ENCODE data around the gene UTS2R.

Gene UTS2R

DNA sequence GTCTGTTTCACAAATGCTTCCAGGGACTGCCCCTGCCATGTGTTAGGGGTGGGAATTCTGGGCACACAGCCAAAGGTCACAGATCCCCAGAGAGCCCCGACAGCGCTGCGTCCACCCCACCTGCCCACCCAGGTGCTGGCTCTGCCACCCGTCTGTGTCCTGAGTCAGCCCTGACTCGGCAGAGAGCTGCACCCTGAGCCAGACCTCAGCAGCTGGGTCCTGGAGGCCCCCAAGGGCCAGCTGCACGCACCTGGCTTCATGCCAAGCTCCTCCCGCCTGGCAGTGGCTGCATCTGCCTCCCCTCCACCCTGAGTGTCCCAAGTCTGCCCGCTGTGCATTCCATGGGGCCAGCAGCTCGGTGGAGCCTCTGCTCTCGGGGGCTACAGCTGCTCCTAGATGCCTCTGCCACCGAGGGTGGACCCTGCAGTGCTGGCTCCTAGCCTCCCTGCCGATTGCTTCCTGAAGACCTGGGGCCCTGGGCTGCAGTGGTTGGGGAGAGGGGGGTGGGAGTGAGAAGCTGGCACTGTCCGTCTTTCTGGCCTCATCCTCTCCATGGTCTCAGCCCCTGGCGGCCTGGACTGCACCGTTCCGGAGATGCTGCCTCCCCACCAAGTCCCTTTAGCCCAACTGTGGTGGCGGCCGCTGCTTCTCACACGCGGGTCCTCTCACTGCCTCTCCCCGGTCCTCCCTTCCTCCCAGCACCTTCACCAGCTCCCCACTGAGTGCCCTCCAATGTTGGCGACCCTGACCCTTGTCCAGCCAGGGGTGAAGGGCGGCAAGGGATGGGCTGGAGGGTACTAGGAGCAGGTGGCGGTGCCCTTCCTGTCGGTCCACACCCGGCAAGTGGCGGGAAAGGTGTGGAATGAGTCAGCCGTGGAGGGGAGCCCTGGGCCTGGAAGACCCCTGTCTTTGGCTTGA lies 41.0 kb upstream of the UTS2R start:
- H3K4me3 Mint-ChIP-seq, result no peak overlapping the region
- peaks cover 14% of the 10 kb centered on the region for H3K4me1 Mint-ChIP-seq (ENCODE audit: low read depth)
- H3K9me3 Mint-ChIP-seq, result no peaks in the 10 kb centered on the region
- peaks cover 16% of the 10 kb centered on the region for H3K27me3 Mint-ChIP-seq (ENCODE audit: low read depth)
- no peak overlapping the region for H3K27ac Mint-ChIP-seq
- DNase-seq (ENCODE audit: low spot score), result no peak
- no peaks in the 10 kb centered on the region for H3K36me3 Mint-ChIP-seq (ENCODE audit: low read depth)

DNA sequence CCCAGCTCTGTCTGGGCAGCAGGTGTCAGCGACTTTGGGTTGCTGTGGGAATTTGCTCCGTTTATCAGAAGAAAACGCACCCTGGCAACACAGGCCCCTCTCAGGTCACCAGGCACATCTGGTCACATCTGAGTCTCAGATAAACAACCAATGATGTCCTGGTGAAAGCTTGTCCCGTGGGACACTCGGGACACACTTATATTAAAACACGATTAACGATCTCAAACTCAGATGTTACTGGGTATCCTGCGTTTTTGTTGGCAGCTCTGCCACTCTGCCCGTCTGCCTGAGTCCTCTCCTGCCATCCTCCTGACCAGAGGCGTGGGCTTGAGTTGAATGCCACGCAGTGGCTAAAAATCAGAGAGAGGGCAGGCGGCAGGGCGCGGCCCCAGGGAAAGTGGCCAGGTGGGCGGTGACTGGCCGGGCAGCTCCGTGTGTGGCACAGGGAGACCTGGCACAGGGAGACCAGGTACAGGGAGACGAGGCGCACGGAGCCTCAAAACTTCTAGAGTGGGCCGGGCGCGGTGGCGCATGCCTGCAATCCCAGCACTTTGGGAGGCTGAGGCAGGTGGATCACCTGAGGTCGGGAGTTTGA lies 40.1 kb upstream of the UTS2R start:
- H3K27me3 Mint-ChIP-seq (ENCODE audit: low read depth), result peaks cover 16% of the 10 kb centered on the region
- no peak overlapping the region for H3K4me3 Mint-ChIP-seq
- DNase-seq (ENCODE audit: low spot score), result no peak
- H3K36me3 Mint-ChIP-seq (ENCODE audit: low read depth), result no peaks in the 10 kb centered on the region
- no peaks in the 10 kb centered on the region for H3K9me3 Mint-ChIP-seq
- no peak overlapping the region for H3K27ac Mint-ChIP-seq
- H3K4me1 Mint-ChIP-seq (ENCODE audit: low read depth), result peaks cover 20% of the 10 kb centered on the region

DNA sequence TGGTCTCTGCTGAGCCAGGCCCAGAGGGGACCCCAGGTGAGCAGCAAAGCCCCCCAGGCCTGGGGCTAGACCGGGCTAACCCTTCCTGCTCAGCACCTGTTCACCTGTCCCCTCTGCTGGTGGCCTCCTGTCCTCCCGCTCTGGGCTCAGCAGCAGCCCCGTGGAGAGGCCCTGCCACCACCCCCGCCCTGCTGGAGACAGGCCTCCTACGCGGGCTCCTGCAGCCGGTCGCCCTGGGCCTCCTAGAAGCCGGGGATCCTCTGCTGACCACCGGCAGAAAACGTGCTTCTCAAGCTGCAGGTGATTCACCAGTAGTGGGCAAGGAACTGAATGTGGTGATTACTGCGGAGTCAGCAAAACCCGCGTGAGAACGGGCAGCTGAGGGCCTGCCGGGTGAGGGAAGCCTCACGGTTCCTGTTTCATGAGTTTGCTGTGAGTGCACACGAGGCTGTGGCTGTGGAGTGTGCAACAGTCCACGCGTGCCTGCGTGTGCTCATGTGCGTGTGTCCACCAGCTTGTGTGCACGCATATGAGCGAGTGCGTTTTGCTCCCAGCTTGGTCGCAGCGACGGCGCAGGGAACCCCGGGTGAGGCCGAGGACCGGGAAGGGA lies 38.8 kb upstream of the UTS2R start:
- no peak for DNase-seq (ENCODE audit: low spot score)
- Mint-ChIP-seq H3K27me3 (ENCODE audit: low read depth) (peaks cover 16% of the 10 kb centered on the region), H3K36me3 (ENCODE audit: low read depth) (no peaks in the 10 kb centered on the region), H3K9me3 (no peaks in the 10 kb centered on the region), H3K4me3 (peak overlapping the region; percentile 75), H3K4me1 (ENCODE audit: low read depth) (peaks cover 20% of the 10 kb centered on the region), H3K27ac (no peak overlapping the region)

DNA sequence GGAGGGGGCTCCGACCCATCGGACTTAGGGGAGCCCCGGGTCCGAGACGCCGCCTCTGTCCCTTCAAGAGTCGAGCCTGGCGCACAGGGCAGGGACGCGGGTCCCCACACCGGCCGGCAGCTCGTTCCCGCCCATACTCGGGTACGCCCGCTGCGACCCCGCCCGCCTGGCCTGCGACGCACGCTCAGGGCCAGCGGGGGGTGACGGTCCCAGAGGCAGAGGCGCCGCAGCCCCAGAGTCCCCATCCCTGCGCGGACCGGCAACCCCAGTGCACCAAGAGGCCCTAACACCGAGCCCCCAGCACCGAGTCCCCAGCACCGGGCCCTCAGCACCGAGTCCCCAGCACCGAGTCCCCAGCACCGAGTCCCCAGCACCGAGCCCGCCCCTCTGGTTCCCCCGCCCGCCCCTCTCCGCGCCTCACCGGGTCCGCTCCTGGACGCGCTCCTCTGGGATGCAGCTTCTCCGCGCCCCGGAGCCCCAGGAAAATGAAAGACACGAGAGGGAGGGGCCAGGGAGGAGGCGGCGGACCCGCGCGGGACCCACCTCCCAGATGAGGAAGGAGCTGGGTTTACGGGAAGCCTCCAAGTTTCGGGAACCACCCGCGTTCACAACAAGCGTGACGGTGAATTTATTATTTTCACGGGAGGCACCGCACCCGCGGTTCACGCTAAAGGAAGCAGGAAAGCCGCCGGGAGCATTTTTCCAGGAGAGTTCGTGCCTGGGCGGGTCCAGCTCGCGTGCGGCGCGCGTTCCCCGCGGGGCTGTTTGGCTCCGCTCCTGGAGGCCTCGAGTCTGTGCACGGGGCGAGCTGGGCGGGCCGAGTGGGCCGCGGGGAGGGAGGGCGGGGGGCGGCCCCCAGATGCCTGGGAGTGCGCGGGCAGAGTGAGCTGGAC lies 38.0 kb upstream of the UTS2R start, which contains the start of gene SECTM1:
Gene SECTM1, minus strand, starts transcription at position 488 of the 893 bp plus-strand sequence. CDS start 6,526 bp downstream, outside the sequence.
- peaks cover 21% of the 10 kb centered on the region for H3K4me1 Mint-ChIP-seq (ENCODE audit: low read depth)
- peak within 1 kb of the TSS; percentile 97 for H3K4me3 Mint-ChIP-seq
- H3K27me3 Mint-ChIP-seq (ENCODE audit: low read depth), result peaks cover 19% of the 10 kb centered on the region
- H3K27ac Mint-ChIP-seq, result peak within 1 kb of the TSS; percentile 96
- H3K9me3 Mint-ChIP-seq, result no peaks in the 10 kb centered on the region
- DNase-seq (ENCODE audit: low spot score), result no peak
- no peaks in the 10 kb centered on the region for H3K36me3 Mint-ChIP-seq (ENCODE audit: low read depth)

DNA sequence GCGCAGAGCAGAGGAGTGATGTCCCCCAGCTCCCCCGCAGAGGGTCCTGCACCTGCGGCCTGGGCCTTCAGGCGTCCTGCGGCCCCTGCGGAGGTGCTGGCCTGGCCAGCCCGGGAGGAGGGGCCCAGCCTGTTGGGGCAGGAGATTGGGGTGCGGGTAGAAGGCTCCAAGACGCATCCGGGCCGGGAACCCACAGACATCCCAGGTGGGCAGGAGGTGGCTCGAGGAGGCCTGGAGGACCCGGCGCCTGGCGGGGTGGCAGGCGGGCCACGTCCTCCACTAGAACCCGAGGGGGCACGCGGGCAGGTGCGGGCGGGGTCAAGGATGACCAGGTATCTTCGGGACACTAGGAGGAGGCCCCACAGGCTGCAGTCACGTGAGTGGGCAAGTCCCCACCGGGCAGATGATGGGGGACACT lies 37.4 kb upstream of the UTS2R start:
- H3K27me3 Mint-ChIP-seq (ENCODE audit: low read depth), result peaks cover 20% of the 10 kb centered on the region
- H3K36me3 Mint-ChIP-seq (ENCODE audit: low read depth), result no peaks in the 10 kb centered on the region
- no peaks in the 10 kb centered on the region for H3K9me3 Mint-ChIP-seq
- peak overlapping the region; percentile 96 for H3K27ac Mint-ChIP-seq
- no peak for DNase-seq (ENCODE audit: low spot score)
- peak overlapping the region; percentile 97 for H3K4me3 Mint-ChIP-seq
- H3K4me1 Mint-ChIP-seq (ENCODE audit: low read depth), result peaks cover 23% of the 10 kb centered on the region

DNA sequence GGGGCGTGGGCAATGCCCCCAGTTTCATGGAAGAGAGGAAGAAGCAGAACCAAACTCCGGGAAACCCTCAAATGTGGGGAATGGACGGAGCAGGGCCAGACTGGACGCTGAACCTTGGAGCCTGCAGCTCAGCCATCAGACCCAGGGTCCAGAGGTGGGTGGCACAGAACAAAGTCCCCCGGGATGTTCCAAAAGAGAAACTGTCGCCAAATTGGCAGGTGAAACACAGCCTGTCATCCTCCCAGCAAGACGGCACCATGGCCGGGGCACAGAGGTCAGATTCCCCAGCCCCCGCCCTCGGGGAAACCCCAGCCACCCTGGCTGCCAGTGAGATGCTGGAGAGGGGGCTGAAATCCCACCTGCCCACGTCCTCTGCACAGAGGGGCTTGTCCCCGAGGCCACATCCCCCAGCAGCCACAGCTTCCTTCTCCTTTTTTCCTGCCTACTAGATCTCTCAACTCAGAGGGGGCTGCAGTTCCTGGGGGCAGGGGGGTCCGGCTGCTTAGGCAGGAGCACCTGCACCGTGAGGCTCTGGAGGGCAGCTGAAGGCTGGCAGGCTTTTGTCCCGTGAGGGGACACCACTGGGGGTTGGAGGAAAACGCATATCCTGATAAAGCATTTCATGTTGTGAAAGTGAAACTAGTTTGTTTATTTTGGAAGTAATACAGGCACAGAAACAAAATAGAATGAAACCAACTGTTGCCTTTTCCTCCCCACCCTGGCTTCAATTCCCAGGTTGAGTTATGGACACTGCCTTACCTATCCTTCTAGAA lies 36.8 kb upstream of the UTS2R start:
- no peak for DNase-seq (ENCODE audit: low spot score)
- Mint-ChIP-seq H3K27ac (peak overlapping the region; percentile 96), H3K36me3 (ENCODE audit: low read depth) (no peaks in the 10 kb centered on the region), H3K4me3 (peak overlapping the region; percentile 97), H3K9me3 (no peaks in the 10 kb centered on the region), H3K4me1 (ENCODE audit: low read depth) (peaks cover 23% of the 10 kb centered on the region), H3K27me3 (ENCODE audit: low read depth) (peaks cover 20% of the 10 kb centered on the region)

DNA sequence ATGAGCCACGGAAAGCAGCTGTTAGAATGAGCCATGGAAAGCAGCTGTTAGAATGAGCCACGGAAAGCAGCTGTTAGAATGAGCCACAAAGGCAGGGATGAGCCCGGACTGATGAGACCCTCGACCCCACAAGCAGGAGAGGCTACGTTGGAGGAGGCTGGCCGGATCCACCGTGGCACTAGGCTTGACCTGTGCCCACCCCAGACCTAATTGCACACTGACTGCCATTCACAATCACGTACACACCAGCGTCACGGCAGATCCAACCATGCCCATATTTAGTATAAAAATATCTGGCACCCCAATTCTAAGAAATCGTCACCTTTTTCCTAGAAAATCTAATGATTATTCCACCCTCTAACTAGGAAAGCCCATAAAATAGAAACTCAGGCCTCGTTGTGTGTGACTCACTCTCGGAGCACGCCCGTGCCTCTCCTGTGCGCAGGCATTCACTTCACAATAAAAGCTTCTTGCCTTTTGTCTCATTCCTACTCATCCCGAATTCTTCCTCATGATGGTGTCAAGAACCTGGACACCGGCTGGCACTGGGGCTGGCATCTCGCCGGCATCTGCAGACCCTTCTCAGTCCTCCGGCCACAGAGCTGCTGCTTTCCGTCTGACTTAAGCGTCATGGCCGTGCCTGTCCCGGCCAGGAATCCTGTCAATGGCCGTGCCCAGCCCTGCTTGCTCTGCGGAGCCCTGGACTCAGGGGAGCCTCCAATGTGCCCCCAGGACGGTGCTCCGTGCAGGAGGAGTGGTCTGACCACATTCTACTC lies 32.5 kb upstream of the UTS2R start:
- Mint-ChIP-seq H3K27ac (peak overlapping the region; percentile 27), H3K9me3 (no peaks in the 10 kb centered on the region), H3K4me1 (ENCODE audit: low read depth) (peaks cover 18% of the 10 kb centered on the region), H3K27me3 (ENCODE audit: low read depth) (peaks cover 10% of the 10 kb centered on the region), H3K4me3 (no peak overlapping the region), H3K36me3 (ENCODE audit: low read depth) (no peaks in the 10 kb centered on the region)
- DNase-seq (ENCODE audit: low spot score), result no peak

DNA sequence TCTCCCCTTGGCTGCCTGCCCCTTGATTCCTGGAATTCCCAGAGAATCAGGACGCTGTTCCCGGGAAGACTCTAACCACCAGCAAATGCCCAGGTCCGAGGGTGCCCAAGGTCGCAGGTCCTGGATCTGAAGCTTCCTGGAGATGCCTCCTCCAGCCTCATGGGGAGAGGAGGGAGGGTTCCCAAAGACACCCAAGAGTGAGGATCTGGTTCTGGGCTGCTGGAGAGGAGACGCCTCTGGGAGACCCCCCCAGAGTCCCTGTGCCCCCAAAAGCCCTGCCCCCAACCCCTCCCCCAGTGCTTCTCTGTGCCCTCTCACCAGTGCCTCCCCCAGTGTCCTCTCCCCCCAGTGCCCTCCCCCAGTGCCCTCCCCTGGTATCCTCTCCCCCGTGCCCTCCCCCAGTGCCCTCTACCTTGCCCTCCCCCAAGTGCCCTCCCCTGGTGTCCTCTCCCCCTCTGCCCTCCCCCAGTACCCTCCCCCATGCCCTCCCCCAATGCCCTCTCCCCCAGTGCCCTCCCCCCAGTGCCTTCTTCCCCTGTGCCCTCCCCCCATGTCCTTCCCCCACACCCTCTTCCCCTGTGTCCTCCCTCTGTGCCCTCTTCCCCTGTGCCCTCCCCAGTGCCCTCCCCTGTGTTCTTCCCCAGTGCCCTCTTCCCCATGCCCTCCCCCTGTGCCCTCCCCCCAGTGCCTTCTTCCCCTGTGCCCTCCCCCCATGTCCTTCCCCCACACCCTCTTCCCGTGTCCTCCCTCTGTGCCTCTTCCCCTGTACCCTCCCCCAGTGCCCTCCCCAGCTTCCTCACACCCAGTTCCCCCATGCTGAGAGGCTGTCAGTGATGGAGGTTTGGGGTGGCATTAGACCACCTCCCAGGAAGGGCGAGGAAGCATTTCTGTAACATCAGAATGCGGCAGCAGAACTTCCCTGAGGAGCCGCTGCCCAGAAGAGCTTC lies 31.7 kb upstream of the UTS2R start:
- no peak overlapping the region for H3K4me3 Mint-ChIP-seq
- peaks cover 15% of the 10 kb centered on the region for H3K4me1 Mint-ChIP-seq (ENCODE audit: low read depth)
- H3K27me3 Mint-ChIP-seq (ENCODE audit: low read depth), result peaks cover 10% of the 10 kb centered on the region
- H3K27ac Mint-ChIP-seq, result no peak overlapping the region
- no peak for DNase-seq (ENCODE audit: low spot score)
- no peaks in the 10 kb centered on the region for H3K9me3 Mint-ChIP-seq
- no peaks in the 10 kb centered on the region for H3K36me3 Mint-ChIP-seq (ENCODE audit: low read depth)

DNA sequence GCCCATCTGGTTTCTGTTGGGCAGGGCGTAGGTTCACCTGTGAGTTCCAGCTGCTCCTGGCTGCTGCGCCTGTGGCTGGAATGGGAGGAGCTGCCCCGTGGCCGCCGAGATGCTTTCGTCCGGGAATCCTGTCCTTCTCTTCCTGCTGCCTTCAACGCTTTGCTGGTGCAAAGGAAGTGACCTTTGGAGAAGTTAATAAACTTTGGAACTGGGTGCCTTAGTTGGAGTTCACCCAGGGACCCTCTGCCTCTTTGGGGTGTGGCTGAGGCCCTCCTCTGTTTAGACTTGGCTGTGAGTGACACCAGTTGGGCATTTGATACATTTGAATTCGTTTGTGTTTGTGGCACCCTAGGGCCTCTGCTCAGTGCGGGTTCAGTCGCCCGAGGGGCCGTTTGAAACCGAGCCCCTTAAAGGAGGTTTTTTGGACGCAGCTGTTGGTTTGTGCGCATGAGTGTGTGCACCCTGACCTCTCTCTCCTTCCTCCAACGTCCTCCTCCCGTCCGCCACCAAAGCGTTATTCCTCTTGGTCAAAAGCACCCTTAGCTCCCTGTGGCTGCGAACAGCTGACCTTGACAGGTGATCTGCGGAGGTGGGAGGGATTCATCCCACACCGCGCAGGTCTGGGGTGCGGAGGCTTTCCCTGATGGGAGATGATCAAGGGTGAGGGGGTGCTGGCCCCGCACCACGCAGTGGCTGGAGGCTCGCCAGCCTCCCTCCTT lies 29.0 kb upstream of the UTS2R start:
- Mint-ChIP-seq H3K4me3 (no peak overlapping the region), H3K9me3 (no peaks in the 10 kb centered on the region), H3K27ac (no peak overlapping the region), H3K36me3 (ENCODE audit: low read depth) (no peaks in the 10 kb centered on the region), H3K27me3 (ENCODE audit: low read depth) (peaks cover 13% of the 10 kb centered on the region), H3K4me1 (ENCODE audit: low read depth) (peaks cover 10% of the 10 kb centered on the region)
- DNase-seq (ENCODE audit: low spot score), result no peak

DNA sequence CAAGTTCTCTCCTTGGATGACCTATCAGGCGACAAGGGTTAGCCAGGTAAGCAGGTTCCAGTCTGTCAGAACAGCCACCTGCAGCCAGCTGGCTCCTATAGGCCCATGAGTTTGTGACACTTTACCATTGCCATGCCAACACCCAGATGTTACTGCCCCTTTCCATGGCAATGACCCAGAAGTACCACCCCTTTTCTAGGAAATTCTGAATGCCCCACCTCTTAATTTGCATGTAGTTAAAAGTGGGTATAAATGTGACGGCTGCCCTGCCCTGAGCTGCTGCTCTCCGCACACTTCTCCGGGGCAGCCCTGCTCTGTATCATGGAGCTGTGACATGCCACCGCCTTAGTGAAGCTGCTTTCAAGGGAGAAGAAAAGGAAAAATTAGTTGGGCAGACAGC lies 28.0 kb upstream of the UTS2R start:
- Mint-ChIP-seq H3K4me1 (ENCODE audit: low read depth) (peaks cover 8% of the 10 kb centered on the region), H3K9me3 (no peaks in the 10 kb centered on the region), H3K27ac (no peak overlapping the region), H3K4me3 (no peak overlapping the region), H3K27me3 (ENCODE audit: low read depth) (peaks cover 9% of the 10 kb centered on the region), H3K36me3 (ENCODE audit: low read depth) (no peaks in the 10 kb centered on the region)
- no peak for DNase-seq (ENCODE audit: low spot score)

DNA sequence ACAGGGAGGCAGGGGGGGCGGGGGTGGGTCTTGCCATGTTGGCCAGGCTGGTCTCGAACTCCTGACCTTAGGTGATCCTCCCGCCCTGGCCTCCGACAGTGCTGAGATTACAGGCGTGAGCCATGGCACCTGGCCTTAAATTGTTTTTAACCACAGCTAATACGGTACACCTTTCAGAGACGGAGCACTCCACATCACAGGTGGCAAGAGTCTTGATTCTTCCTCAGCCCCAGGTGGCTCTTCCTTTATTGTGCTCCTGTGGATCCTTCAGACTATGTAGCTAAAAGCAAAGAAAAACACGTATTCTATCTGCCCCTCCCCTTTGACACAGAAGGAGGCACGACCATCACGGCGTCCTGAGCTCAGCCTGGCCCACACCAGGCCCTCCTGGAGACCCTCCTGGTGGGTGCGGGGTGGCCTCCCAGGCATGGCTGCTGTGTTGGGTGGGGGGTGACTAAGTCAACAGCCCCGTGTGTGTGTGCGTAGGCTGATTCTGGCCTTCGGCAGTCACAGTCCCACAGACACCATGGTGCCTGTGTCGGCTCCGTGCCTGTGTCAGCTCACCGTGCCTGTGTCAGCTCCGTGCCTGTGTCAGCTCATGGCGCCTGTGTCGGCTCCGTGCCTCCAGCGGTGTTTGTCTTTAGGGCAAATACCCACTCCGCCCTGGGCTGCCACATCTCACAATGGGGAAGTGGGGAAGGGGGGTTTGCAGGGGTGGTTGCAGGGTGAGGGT lies 27.2 kb upstream of the UTS2R start:
- no peak overlapping the region for H3K27ac Mint-ChIP-seq
- H3K4me1 Mint-ChIP-seq (ENCODE audit: low read depth), result peaks cover 7% of the 10 kb centered on the region
- no peaks in the 10 kb centered on the region for H3K36me3 Mint-ChIP-seq (ENCODE audit: low read depth)
- DNase-seq (ENCODE audit: low spot score), result no peak
- H3K27me3 Mint-ChIP-seq (ENCODE audit: low read depth), result peaks cover 13% of the 10 kb centered on the region
- no peaks in the 10 kb centered on the region for H3K9me3 Mint-ChIP-seq
- no peak overlapping the region for H3K4me3 Mint-ChIP-seq

Data from T-helper 2 cell treated with Interferon-gamma antibody and Interleukin-4, amounts not matched to agents 5 μg/mL and 100 μg/mL, for 36 hours (primary cell).